Hepatocyte (in vitro differentiated cells): ENCODE measurements around the gene GCNA. TPM values are rescaled to one million over a fixed set of nuclear protein-coding genes. Genes with fewer than 3 reads are reported as not detected.
A peak's percentile ranks its signal among the peaks of the same experiment; 100 is the strongest.
"Not testable (repeated sequence)": the region's sequence is repeated elsewhere in the genome, so short reads cannot be mapped to it uniquely, and the experiment has no call there.

Experiments used
- DNase-seq: peaks from one replicate; pipeline ENCODE4 v3.0.0-alpha.2; 2016; ENCODE audit warnings: low spot score
- H2AFZ ChIP-seq: fragments of 200-600 bp; sonication (generic); 2 replicates; pipeline ENCODE4 v1.6.0; 2016; ENCODE audit warnings: antibody characterized with exemption, mild to moderate bottlenecking
- H3K27ac ChIP-seq: fragments of 200-600 bp; sonication (generic); 2 replicates; pipeline ENCODE4 v1.5.1; 2016; ENCODE audit warnings: mild to moderate bottlenecking
- H3K27me3 ChIP-seq: fragments of 200-600 bp; sonication (generic); 2 replicates; pipeline ENCODE4 v1.6.1; 2016
- H3K36me3 ChIP-seq: fragments of 200-600 bp; sonication (generic); replicated peaks from 2 replicates; pipeline ENCODE4 v1.5.1; 2016; ENCODE audit warnings: low read depth; ENCODE audit not compliant: insufficient read depth
- H3K4me1 ChIP-seq: fragments of 200-600 bp; sonication (generic); 2 replicates; pipeline ENCODE4 v1.5.1; 2016; ENCODE audit warnings: mild to moderate bottlenecking, moderate library complexity; ENCODE audit not compliant: insufficient read depth
- H3K4me2 ChIP-seq: fragments of 200-600 bp; sonication (generic); 2 replicates; pipeline ENCODE4 v1.6.0; 2016
- H3K4me3 ChIP-seq: fragments of 200-600 bp; sonication (generic); 2 replicates; pipeline ENCODE4 v1.5.1; 2016; ENCODE audit warnings: mild to moderate bottlenecking
- H3K79me2 ChIP-seq: fragments of 200-600 bp; sonication (generic); 2 replicates; pipeline ENCODE4 v1.6.0; 2017; ENCODE audit warnings: mild to moderate bottlenecking
- H3K9me2 ChIP-seq: fragments of 200-600 bp; sonication (generic); replicated peaks from 2 replicates; pipeline ENCODE4 v1.6.0; 2017; ENCODE audit warnings: mild to moderate bottlenecking; ENCODE audit not compliant: insufficient read depth
- H3K9me3 ChIP-seq: fragments of 200-600 bp; sonication (generic); 2 replicates; pipeline ENCODE4 v1.5.1; 2016; ENCODE audit warnings: low read depth, mild to moderate bottlenecking
- H4K20me1 ChIP-seq: fragments of 200-600 bp; sonication (generic); 2 replicates; pipeline ENCODE4 v1.6.0; 2016; ENCODE audit warnings: mild to moderate bottlenecking; ENCODE audit not compliant: insufficient read depth, poor library complexity, severe bottlenecking
- EZH2 ChIP-seq: fragments of 200-600 bp; sonication (generic); IDR thresholded peaks from 2 replicates; pipeline ENCODE4 v1.6.1; 2016; ENCODE audit warnings: antibody characterized with exemption, mild to moderate bottlenecking, borderline replicate concordance
- EZH2phosphoT487 ChIP-seq: fragments of 200-600 bp; sonication (generic); IDR thresholded peaks from one replicate; pipeline ENCODE4 v1.6.1; 2018; ENCODE audit warnings: antibody characterized with exemption, mild to moderate bottlenecking, low read depth, moderate library complexity; ENCODE audit not compliant: unreplicated experiment, severe bottlenecking
- WGBS: methylation state at CpG from one replicate; pipeline ENCODE4 v1.1.6; 2016; ENCODE audit warnings: low lambda C conversion rate; ENCODE audit errors: missing lambda C conversion rate; 5-methylcytosine and 5-hydroxymethylcytosine counted together
- polyA plus RNA-seq: library from polyadenylated mRNA; unstranded; fragments of >200 nt; fragmentation: Nextera tagmentation; extraction: Ambion mirVana; gene quantifications from 2 replicates; pipeline ENCODE4 v1.2.1, GENCODE V29; 2016
- total RNA-seq: library from RNA; depleted of rRNA; stranded (reverse); fragments of >200 nt; gene quantifications from 2 replicates; pipeline ENCODE4 v1.2.3, GENCODE V29; 2014
- TF ChIP-seq, protein P1 (sequence below): fragments of 200-600 bp; sonication (generic); IDR thresholded peaks from 2 replicates; pipeline ENCODE4 v1.5.1; 2016; ENCODE audit warnings: antibody characterized with exemption, mild to moderate bottlenecking; ENCODE audit not compliant: poor library complexity

GCNA gene
- total and polyA plus RNA-seq, 2 experiments from 2014 or later: 0.42 to 0.50 TPM

DNA sequence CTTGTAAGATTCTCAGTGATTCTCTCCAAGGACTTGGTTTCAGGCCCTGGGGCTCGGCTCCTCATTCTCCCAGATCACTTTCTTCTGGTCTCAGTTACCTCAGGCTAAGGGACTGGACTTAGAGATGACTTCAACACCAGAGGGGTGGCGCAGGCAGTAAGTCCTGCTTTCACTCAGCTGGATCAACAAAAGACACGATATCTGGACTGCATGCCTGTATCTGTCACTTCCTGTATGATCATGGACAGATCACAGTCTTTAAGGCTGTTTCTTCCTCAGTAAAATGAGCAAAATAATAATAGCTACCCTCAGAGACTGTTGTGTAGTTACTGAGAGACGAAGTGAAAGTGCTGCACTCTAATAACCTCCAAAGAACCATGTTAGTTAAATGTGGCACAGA is 59.6 kb downstream of the GCNA start:
- Histone ChIP-seq H3K27ac (no peak overlapping the region), H3K4me1 (no peaks in the 10 kb centered on the region), H3K9me3 (no peaks in the 10 kb centered on the region), H4K20me1 (no peaks in the 10 kb centered on the region), H3K27me3 (no peaks in the 10 kb centered on the region), H3K9me2 (no peaks in the 10 kb centered on the region), H3K79me2 (no peaks in the 10 kb centered on the region), H3K4me3 (no peak overlapping the region), H2AFZ (no peak overlapping the region), H3K36me3 (no peaks in the 10 kb centered on the region), H3K4me2 (peak overlapping the region; percentile 38)
- TF ChIP-seq, protein P1, sequence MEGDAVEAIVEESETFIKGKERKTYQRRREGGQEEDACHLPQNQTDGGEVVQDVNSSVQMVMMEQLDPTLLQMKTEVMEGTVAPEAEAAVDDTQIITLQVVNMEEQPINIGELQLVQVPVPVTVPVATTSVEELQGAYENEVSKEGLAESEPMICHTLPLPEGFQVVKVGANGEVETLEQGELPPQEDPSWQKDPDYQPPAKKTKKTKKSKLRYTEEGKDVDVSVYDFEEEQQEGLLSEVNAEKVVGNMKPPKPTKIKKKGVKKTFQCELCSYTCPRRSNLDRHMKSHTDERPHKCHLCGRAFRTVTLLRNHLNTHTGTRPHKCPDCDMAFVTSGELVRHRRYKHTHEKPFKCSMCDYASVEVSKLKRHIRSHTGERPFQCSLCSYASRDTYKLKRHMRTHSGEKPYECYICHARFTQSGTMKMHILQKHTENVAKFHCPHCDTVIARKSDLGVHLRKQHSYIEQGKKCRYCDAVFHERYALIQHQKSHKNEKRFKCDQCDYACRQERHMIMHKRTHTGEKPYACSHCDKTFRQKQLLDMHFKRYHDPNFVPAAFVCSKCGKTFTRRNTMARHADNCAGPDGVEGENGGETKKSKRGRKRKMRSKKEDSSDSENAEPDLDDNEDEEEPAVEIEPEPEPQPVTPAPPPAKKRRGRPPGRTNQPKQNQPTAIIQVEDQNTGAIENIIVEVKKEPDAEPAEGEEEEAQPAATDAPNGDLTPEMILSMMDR: no peak
- TF ChIP-seq EZH2 (no peak), EZH2phosphoT487 (no peak)
- WGBS: 49% methylated on average over 4 of the region's 4 CpGs
- no peak for DNase-seq

DNA sequence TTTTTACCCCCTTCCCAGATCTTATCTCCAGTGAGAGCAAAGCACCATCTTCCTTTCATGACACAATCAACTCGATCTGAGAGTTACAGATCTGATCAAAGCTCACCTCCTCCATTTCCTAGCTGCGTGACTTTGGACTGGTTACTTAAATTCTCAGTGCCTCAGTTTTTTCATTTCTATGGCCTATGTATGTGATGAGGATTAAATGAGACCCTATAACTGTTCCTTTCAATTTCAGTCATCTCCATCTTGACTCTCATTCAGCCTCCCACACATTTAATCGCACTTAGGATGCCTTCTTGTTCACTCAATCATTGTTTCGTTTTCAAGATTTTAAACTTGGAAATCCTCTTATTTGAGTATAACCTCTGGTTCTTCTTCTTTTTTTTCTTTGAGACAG is 60.2 kb downstream of the GCNA start:
- Histone ChIP-seq H3K4me2 (peak overlapping the region; percentile 38), H3K9me3 (no peaks in the 10 kb centered on the region)
- 73% methylated on average over 4 of the region's 4 CpGs for WGBS

DNA sequence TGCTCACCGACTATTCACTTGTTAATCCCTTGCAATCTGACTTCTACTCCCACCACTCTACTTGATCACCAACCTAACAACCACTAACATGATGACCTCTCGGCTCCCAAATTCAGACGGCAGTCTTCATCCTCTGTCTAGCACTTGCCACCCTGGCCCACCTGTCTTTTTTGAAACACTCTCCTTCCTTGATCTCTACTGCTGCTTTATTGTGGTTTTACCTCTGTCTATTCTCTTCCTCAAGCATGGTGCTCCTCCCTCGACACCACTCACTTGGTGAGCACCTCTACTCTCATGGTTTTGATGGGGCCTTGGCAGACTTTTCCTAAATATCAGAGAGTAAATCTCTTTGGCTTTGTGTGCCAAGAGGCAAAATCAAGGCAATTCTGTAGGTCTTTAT is 61.8 kb downstream of the GCNA start:
- Histone ChIP-seq H3K4me2 (no peak overlapping the region), H3K4me1 (no peaks in the 10 kb centered on the region), H3K36me3 (no peaks in the 10 kb centered on the region), H3K27ac (no peak overlapping the region), H3K9me2 (no peaks in the 10 kb centered on the region), H4K20me1 (no peaks in the 10 kb centered on the region), H2AFZ (no peak overlapping the region), H3K4me3 (no peak overlapping the region), H3K79me2 (no peaks in the 10 kb centered on the region), H3K27me3 (no peaks in the 10 kb centered on the region), H3K9me3 (no peaks in the 10 kb centered on the region)
- DNase-seq: no peak
- WGBS: 84% methylated on average over 4 of the region's 4 CpGs
- no peak for TF ChIP-seq EZH2phosphoT487
- no peak for TF ChIP-seq EZH2
- TF ChIP-seq, protein P1: no peak

More for the DNA sequence above, 60.2 kb downstream of the GCNA start:
- Histone ChIP-seq H2AFZ (no peak overlapping the region), H3K36me3 (no peaks in the 10 kb centered on the region), H3K79me2 (no peaks in the 10 kb centered on the region), H3K4me3 (no peak overlapping the region), H3K9me2 (no peaks in the 10 kb centered on the region), H4K20me1 (no peaks in the 10 kb centered on the region), H3K4me1 (no peaks in the 10 kb centered on the region), H3K27me3 (no peaks in the 10 kb centered on the region), H3K27ac (no peak overlapping the region)
- TF ChIP-seq, protein P1: no peak
- no peak for TF ChIP-seq EZH2
- TF ChIP-seq EZH2phosphoT487: no peak
- no peak for DNase-seq

DNA sequence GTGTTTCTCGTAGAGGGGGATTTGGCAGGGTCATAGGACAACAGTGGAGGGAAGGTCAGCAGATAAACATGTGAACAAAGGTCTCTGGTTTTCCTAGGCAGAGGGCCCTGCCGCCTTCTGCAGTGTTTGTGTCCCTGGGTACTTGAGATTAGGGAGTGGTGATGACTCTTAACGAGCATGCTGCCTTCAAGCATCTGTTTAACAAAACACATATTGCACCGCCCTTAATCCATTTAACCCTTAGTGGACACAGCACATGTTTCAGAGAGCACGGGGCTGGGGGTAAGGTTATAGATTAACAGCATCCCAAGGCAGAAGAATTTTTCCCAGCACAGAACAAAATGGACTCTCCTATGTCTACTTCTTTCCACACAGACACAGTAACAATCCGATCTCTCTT is 66.2 kb downstream of the GCNA start:
- H3K4me1 ChIP-seq, H3K9me3 ChIP-seq, H3K9me2 ChIP-seq, H2AFZ ChIP-seq, H3K36me3 ChIP-seq, H3K27ac ChIP-seq, H3K79me2 ChIP-seq, H3K27me3 ChIP-seq, DNase-seq, H3K4me2 ChIP-seq, H4K20me1 ChIP-seq, H3K4me3 ChIP-seq: not testable (repeated sequence)
- WGBS: 55% methylated on average over 6 of the region's 6 CpGs
